Trophoblast cell (in vitro differentiated cells and primary cell): ENCODE measurements around the gene RAD51B.

ENCODE experiments used
- DNase-seq, 2 donors: peaks; one replicate each; pipeline ENCODE4 v3.0.0-alpha.2; 2016
- H2AFZ ChIP-seq: 2 replicates; pipeline ENCODE4 v1.6.1; 2013; ENCODE audit warnings: low read length, moderate library complexity, mild to moderate bottlenecking; ENCODE audit not compliant: insufficient read depth, poor library complexity
- H2AK5ac ChIP-seq: 2 replicates; pipeline ENCODE4 v1.6.1; 2013; ENCODE audit warnings: mild to moderate bottlenecking, low read length
- H2BK120ac ChIP-seq: 2 replicates; pipeline ENCODE4 v1.6.1; 2013; ENCODE audit warnings: low read length, mild to moderate bottlenecking, moderate library complexity; ENCODE audit not compliant: insufficient read depth, poor library complexity
- H2BK12ac ChIP-seq: 2 replicates; pipeline ENCODE4 v1.6.1; 2013; ENCODE audit warnings: mild to moderate bottlenecking, low read length, moderate library complexity
- H2BK5ac ChIP-seq: 2 replicates; pipeline ENCODE4 v1.6.1; 2013; ENCODE audit warnings: low read length, low read depth, moderate library complexity, mild to moderate bottlenecking; ENCODE audit not compliant: poor library complexity
- H3K14ac ChIP-seq: 2 replicates; pipeline ENCODE4 v1.6.1; 2013; ENCODE audit warnings: mild to moderate bottlenecking, low read length
- H3K18ac ChIP-seq: 2 replicates; pipeline ENCODE4 v1.6.1; 2013; ENCODE audit warnings: mild to moderate bottlenecking, low read length
- H3K23ac ChIP-seq: 2 replicates; pipeline ENCODE4 v1.6.1; 2013; ENCODE audit warnings: low read length
- H3K27ac ChIP-seq: 2 replicates; pipeline ENCODE4 v1.5.1; 2013; ENCODE audit warnings: low read depth, mild to moderate bottlenecking, inconsistent platforms, low read length, moderate library complexity
- H3K27me3 ChIP-seq: 2 replicates; pipeline ENCODE4 v1.6.1; 2013; ENCODE audit warnings: inconsistent platforms, mild to moderate bottlenecking, low read length, moderate library complexity; ENCODE audit not compliant: insufficient read depth
- H3K36me3 ChIP-seq, 2 experiments: 1 replicate in 1 of 2; 2 replicates in 1 of 2; pipeline ENCODE4 v1.6.1; 2013; ENCODE audit warnings: low read length in 2 of 2, mild to moderate bottlenecking in 2 of 2, moderate library complexity in 1 of 2; ENCODE audit not compliant: insufficient read depth in 2 of 2, control insufficient read depth in 1 of 2
- H3K4ac ChIP-seq: 2 replicates; pipeline ENCODE4 v1.6.1; 2013; ENCODE audit warnings: low read depth, mild to moderate bottlenecking, low read length, moderate library complexity
- H3K4me1 ChIP-seq, 2 experiments: 1 replicate in 1 of 2; 2 replicates in 1 of 2; pipeline ENCODE4 v1.6.1; 2013; ENCODE audit warnings: low read length in 2 of 2, mild to moderate bottlenecking in 2 of 2, moderate library complexity in 1 of 2; ENCODE audit not compliant: insufficient read depth in 2 of 2, control insufficient read depth in 1 of 2
- H3K4me2 ChIP-seq: 2 replicates; pipeline ENCODE4 v1.6.1; 2013; ENCODE audit warnings: inconsistent platforms, mild to moderate bottlenecking, low read length, moderate library complexity
- H3K4me3 ChIP-seq: 2 replicates; pipeline ENCODE4 v1.5.1; 2013; ENCODE audit warnings: mild to moderate bottlenecking, low read depth, low read length, inconsistent platforms
- H3K79me1 ChIP-seq: one replicate; pipeline ENCODE4 v1.6.1; 2013; ENCODE audit warnings: low read length
- H3K79me2 ChIP-seq: 2 replicates; pipeline ENCODE4 v1.6.1; 2013; ENCODE audit warnings: low read length, mild to moderate bottlenecking; ENCODE audit not compliant: control insufficient read depth, insufficient read depth, poor library complexity
- H3K9ac ChIP-seq: 2 replicates; pipeline ENCODE4 v1.6.1; 2013; ENCODE audit warnings: mild to moderate bottlenecking, low read length
- H3K9me3 ChIP-seq: 2 replicates; pipeline ENCODE4 v1.6.1; 2013; ENCODE audit warnings: low read depth, mild to moderate bottlenecking, control low read depth, inconsistent platforms, low read length; ENCODE audit not compliant: insufficient read depth
- H4K12ac ChIP-seq: 2 replicates; pipeline ENCODE4 v1.6.1; 2013; ENCODE audit warnings: low read depth, mild to moderate bottlenecking, low read length, moderate library complexity
- H4K8ac ChIP-seq: 2 replicates; pipeline ENCODE4 v1.6.1; 2013; ENCODE audit warnings: low read depth, mild to moderate bottlenecking, low read length, moderate library complexity
- H4K91ac ChIP-seq: one replicate; pipeline ENCODE4 v1.6.1; 2013; ENCODE audit warnings: low read depth, mild to moderate bottlenecking, low read length, moderate library complexity
- WGBS: extraction: QIAGEN DNeasy Blood & Tissue Kit; methylation state at CpG from one replicate; pipeline ENCODE4 v1.1.7; 2013; ENCODE audit warnings: missing lambda C conversion rate; ENCODE audit not compliant: insufficient read length, insufficient coverage; ENCODE audit errors: extremely low coverage; 5-methylcytosine and 5-hydroxymethylcytosine counted together

RAD51B gene

DNA sequence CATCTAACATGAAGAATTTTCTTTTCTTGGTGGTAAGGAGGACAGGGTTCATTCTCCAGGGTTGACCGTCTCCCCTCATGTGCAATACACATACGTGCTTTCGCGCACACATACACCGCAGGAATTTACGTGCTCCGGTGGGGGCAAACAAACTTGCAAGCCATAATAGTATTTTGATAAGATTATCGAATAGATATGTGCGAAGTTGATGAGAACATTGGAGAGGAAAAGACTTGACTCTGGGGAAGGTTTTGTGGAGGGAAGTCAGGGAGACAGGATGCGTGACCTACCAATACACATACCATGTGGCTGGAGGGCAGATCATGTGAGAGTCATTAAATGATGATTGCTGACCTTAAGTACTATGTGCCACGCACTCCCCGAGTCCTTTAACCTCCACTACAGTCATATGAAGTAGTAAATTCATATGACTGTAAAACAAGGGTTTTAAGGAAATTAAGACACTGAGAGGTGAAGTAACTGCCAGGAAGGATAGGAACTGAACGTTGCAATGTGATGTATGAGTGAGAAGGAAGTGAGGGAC, 921 bp downstream of the RAD51B start:
- 100% methylated on average over 2 of the region's 13 CpGs for WGBS
- Histone ChIP-seq H3K9ac (no peak overlapping the region), H3K79me2 (peaks cover 7% of the 10 kb centered on the region), H2BK12ac (no peak overlapping the region), H3K27ac (no peak overlapping the region), H3K4ac (no peak overlapping the region), H3K79me1 (peaks cover 7% of the 10 kb centered on the region), H3K4me2 (peak overlapping the region; percentile 86), H4K12ac (no peak overlapping the region), H4K91ac (no peak overlapping the region), H3K23ac (no peak overlapping the region), H3K36me3 (no peaks in the 10 kb centered on the region), H3K18ac (no peak overlapping the region), H2AK5ac (no peak overlapping the region), H3K9me3 (no peaks in the 10 kb centered on the region), H2BK120ac (no peak overlapping the region), H3K4me3 (no peak overlapping the region), H4K8ac (peak overlapping the region; percentile 24), H3K4me1 (peaks cover 3 to 6% of the 10 kb centered on the region in 2 experiments), H2BK5ac (no peak overlapping the region), H3K14ac (no peak overlapping the region), H3K27me3 (no peaks in the 10 kb centered on the region), H2AFZ (no peak overlapping the region)
- peak; percentile 42 to 53 for DNase-seq

- Histone ChIP-seq H2BK120ac (no peak overlapping the region), H3K79me2 (peaks cover 7% of the 10 kb centered on the region), H3K27me3 (no peaks in the 10 kb centered on the region), H3K18ac (no peak overlapping the region), H4K8ac (no peak overlapping the region), H3K4me3 (no peak overlapping the region), H2BK5ac (no peak overlapping the region), H3K23ac (no peak overlapping the region), H2AK5ac (no peak overlapping the region), H3K27ac (no peak overlapping the region), H2AFZ (no peak overlapping the region), H2BK12ac (no peak overlapping the region), H3K9ac (no peak overlapping the region), H3K4me2 (no peak overlapping the region), H3K9me3 (no peaks in the 10 kb centered on the region), H3K4ac (no peak overlapping the region), H4K91ac (no peak overlapping the region), H4K12ac (no peak overlapping the region), H3K4me1 (peaks cover 3 to 6% of the 10 kb centered on the region in 2 experiments), H3K14ac (no peak overlapping the region), H3K79me1 (peaks cover 6% of the 10 kb centered on the region), H3K36me3 (peaks cover 0 to 2% of the 10 kb centered on the region in 2 experiments)
- DNase-seq = no peak
Measured at GRCh38 chr14:67821121-67821520, 1.5 kb downstream of the RAD51B start.

DNA sequence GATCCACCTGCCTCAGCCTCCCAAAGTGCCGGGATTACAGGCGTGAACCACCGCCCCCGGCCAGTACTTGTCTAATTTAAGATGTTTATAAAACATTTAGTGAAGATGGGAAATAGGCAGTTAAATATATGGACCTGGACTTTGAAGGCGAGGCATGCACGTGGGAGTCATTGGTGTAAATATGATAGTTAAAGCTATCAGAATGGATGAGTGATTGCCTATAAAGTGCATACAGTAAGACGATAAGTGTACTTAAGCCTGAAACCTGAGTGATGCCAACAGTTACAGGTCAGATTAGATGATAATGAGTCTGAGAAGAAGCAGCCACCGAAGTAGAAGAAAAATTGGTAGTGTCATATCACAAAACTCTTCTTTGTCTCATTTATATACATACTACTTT, 11.5 kb downstream of the RAD51B start:
- Histone ChIP-seq H3K79me1 (no peaks in the 10 kb centered on the region), H3K36me3 (peaks cover 2 to 4% of the 10 kb centered on the region in 2 experiments), H2AFZ (no peak overlapping the region), H3K4me2 (no peak overlapping the region), H2AK5ac (no peak overlapping the region), H3K4ac (no peak overlapping the region), H3K4me1 (no peaks in the 10 kb centered on the region), H4K91ac (no peak overlapping the region), H3K4me3 (no peak overlapping the region), H2BK5ac (no peak overlapping the region), H3K18ac (no peak overlapping the region), H3K14ac (no peak overlapping the region), H3K9me3 (no peaks in the 10 kb centered on the region), H3K27me3 (no peaks in the 10 kb centered on the region), H4K8ac (no peak overlapping the region), H3K9ac (no peak overlapping the region), H3K79me2 (no peaks in the 10 kb centered on the region), H3K23ac (no peak overlapping the region), H2BK120ac (no peak overlapping the region), H3K27ac (no peak overlapping the region), H2BK12ac (no peak overlapping the region), H4K12ac (no peak overlapping the region)
- WGBS = no CpG with 5 or more reads among the region's 8 CpGs
- DNase-seq = no peak

DNA sequence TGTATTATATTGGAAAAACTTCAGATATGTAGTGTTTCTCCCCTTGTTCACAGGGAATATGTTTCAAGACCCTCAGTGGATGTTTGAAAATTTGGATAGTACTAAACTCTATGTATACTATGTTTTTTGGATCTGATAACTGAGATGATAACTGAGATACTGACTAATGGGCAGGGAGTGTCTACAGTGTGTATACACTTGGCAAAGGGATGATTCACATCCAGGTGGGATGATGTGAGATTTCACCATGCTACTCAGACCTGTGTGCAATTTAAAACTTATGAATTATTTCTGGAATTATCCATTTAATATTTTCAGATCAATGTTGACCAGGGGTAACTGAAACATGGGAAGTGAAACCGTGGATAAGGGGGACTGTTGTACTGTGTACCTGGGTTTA, 13.8 kb downstream of the RAD51B start:
- Histone ChIP-seq H2AFZ (no peak overlapping the region), H4K12ac (no peak overlapping the region), H2BK5ac (no peak overlapping the region), H2BK12ac (no peak overlapping the region), H3K79me1 (no peaks in the 10 kb centered on the region), H3K27ac (no peak overlapping the region), H3K4ac (no peak overlapping the region), H3K4me3 (no peak overlapping the region), H3K18ac (no peak overlapping the region), H3K14ac (no peak overlapping the region), H4K91ac (no peak overlapping the region), H3K4me1 (no peaks in the 10 kb centered on the region), H3K23ac (no peak overlapping the region), H3K36me3 (peaks cover 0 to 2% of the 10 kb centered on the region in 2 experiments), H3K79me2 (no peaks in the 10 kb centered on the region), H3K27me3 (no peaks in the 10 kb centered on the region), H3K9me3 (no peaks in the 10 kb centered on the region), H2BK120ac (no peak overlapping the region), H4K8ac (no peak overlapping the region), H2AK5ac (no peak overlapping the region), H3K4me2 (no peak overlapping the region), H3K9ac (no peak overlapping the region)
- no peak for DNase-seq
- WGBS = no CpG with 5 or more reads among the region's 1 CpG
